SK-MEL-5 (cell line): ENCODE measurements around the gene SASH1. TPM values are rescaled to one million over a fixed set of nuclear protein-coding genes. Genes with fewer than 3 reads are reported as not detected.

Experiments
- DNase-seq: peaks from one replicate; pipeline ENCODE4 v3.0.0-alpha.2; 2016; ENCODE audit warnings: low read depth, low spot score
- in situ Hi-C: cut with HindIII; loops from 2 replicates; pipeline ENCODE4 v1.10.0; 2016; ENCODE audit warnings: low sequenced_read_pairs, high pct_unique_total_duplicates, low pct_unique_long_range_greater_than_20kb
- total RNA-seq: library from RNA; depleted of rRNA; stranded (reverse); fragments of >200 nt; shearing (Covaris generic); gene quantifications from 2 replicates; pipeline ENCODE4 v1.2.3, GENCODE V29; 2014

Gene SASH1
- total RNA-seq, 1 experiment from 2014 or later = 43.7 TPM

- in situ Hi-C loops = no loop called here
- no peak for DNase-seq
These were observed 150.1 kb downstream of the SASH1 start for GRCh38 chr6:148492654-148493290.

DNA sequence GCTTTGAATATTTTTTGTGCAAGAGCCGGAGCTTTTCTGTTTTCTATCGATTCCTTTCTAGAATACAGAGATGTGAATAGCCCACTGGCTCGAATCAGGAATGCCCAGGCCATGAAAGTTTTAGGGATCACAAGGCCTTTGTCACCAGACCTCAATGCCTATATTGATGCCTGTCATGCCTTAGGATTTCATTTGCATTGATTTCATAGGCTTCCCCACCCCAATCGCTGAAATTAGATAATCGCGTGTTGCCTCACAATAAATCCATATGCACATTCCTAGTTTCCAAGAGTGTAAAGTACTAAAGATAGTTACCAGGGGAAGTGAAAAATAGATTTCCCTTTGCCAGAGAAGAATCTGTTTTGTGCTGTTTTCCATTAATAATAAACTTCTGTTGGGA is 150.8 kb downstream of the SASH1 start:
- in situ Hi-C loops = no loop called here
- peak; percentile 48 for DNase-seq

- no peak for DNase-seq
- in situ Hi-C loops = no loop called here
These were observed 151.6 kb downstream of the SASH1 start for GRCh38 chr6:148494226-148494625.

DNA sequence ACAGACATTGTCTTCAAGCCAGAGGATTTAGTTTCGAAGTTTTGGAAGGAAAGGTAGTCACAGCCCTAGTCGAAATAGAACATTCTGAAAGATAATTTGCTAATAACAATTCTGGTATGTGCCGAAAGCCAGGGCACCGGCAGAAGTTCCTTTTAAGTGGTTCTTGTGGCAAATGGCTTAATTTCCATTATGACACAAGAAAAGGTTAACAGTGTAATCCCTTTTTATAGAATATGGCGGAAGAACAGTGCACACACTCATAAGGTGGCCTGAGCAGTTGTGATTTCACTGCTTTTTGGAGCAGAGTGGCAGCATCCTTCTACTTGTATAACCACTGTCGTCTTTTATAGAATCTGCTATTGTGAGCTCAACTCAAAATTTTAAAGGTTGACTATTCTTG is 152.4 kb downstream of the SASH1 start:
- in situ Hi-C loops = no loop called here
- no peak for DNase-seq

DNA sequence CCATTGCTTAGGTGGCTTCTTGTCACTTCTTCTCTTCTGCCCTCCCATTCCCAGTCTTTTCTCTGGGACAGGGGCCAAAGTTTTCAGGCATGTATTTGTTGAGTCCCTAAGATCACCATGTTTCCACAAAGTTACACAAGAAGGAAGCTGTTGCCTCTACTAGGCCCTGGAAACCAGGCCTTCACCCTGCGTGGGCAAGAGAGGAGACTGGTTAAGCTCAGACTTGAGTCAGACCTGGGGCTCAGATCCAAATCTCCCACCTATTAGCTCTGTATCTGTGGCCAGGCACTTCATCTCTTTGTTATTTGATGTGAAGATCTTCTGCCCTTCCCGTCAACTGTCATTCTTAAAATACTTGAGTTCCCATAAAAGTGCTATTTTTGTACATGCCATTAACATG is 154.6 kb downstream of the SASH1 start:
- no peak for DNase-seq
- in situ Hi-C loops = no loop called here

DNA sequence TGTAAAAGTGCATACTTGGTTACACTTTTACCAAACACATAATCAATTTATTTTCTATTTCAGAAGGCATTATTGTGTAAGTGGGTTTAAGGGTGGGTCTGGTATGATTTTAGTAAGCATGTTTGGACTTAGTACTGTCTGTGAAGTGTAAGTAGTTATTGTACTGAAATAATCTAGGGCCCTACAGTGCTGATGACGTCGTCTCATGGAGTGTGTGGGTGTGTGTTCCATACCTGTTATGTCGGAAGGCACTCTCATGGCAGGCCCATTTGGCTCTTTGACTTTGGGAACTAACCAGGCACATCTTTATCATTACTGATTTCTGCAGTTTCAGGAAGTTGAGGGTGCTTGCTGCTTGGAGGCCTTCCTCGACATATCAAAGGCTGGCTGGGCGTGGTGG is 155.1 kb downstream of the SASH1 start:
- in situ Hi-C loops = no loop called here
- no peak for DNase-seq

DNA sequence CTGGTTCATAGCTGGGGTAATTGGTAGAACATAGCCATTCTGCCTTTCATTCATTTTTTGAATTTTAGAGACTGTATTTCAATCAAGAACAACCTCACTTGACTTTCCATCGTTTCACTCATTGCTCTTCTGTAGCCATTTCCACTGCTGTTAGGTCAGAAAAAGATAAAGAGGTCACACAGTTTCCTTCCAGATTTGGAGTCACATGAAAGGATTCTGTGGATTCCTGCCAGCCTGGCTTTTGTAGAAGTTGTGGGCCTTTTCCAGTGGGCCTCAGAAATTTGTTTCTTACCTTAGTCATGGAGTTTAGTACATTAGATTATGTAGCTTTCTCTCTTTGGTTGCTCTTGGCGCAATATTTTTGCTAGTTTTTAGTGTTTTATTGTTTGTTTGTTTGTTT is 157.8 kb downstream of the SASH1 start:
- in situ Hi-C loops = no loop called here
- DNase-seq = peak; percentile 31

DNA sequence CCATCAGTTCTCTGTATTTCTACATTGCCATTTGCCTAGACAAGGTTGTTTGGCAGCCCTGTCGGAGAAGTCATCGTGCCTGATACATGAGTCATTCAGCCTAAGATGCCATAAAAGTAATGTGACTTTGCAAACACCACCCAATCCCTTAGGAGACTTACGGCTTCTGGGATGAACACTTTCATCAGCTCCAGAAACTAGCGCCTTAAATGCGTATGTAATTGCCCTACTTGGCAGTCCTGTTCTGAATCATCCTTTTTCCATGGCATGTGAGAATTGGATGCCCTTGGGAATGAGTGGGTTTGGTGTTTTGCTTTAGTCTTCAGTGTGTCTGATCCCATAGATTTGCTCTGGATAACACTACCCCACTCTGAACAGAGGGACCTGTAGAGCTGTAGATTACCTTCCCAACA is 158.5 kb downstream of the SASH1 start:
- DNase-seq = peak; percentile 85
- in situ Hi-C loops = no loop called here

DNA sequence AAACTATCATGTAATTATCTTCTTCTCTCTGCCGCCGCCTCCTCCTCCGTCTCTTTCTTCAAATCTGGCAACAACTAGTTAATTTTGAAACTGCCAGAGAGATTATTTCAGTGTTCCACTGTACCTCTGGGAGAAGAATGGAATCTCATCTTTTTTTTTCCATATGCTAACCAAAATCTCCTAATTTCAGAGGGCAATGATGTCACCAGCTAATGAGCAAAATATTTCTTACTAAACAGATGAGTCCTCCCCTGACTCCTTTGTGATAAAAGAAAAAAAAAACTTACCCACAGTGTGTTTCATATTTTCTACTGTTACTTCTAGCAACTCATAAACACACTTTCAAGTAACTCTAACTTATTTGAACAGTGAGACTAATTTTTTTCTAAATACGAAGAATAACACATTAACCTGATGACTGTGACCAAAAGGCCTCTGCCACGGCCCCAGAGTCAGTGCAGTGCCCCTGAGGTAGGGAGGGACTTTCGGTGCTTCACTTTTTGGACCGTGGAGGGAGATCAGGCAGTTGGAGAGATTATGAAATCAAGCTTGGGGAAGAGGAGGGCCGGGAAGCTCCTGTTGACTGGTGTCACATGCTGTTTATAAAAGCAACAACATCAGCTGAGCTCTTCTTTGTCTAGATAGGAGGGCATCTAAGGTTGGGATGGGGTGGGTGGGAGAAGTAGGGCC is 159.6 kb downstream of the SASH1 start:
- in situ Hi-C loops = no loop called here
- DNase-seq = peak; percentile 55

DNA sequence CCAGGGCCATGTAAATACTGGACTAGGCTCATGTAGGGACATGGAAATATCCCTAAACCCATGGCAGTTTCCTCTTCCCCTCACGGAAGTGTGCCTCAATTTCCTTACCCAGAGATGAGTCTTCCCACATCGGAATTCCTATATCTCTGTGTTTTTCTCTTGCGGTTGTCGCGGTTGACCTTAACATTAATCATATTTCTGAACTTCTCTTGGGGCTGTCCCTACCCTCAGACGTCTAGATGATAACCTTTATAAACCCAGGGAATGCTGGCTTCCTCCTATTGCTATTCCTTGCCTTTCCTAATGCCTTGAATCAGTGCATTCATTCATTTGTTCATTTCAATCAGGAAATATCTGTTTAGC is 160.1 kb downstream of the SASH1 start:
- in situ Hi-C loops = no loop called here
- DNase-seq = peak; percentile 35

DNA sequence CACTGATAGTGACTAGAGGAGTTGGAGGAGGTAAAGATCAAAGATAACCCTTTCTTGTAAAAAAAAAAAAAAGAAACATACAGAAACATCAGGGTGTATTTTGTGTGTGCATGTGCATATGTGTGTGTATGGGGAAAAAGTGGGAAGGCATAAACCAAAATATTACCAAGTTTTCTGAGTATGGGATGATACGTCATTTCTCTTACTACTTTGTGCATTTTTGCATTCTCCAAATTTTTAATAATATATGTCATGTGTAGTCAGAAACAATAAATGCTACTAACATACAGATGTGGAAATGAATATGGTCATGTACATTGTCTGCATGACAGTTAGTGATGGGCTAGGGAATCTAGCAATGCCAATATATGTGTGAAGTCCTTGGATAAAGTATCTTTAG is 161.1 kb downstream of the SASH1 start:
- in situ Hi-C loops = no loop called here

GRCh38 chr6:148507774-148508173 is 165.1 kb downstream of the SASH1 start:
- in situ Hi-C loops = no loop called here
- peak; percentile 77 for DNase-seq

More for the DNA sequence above, 161.1 kb downstream of the SASH1 start:
- DNase-seq = no peak

DNA sequence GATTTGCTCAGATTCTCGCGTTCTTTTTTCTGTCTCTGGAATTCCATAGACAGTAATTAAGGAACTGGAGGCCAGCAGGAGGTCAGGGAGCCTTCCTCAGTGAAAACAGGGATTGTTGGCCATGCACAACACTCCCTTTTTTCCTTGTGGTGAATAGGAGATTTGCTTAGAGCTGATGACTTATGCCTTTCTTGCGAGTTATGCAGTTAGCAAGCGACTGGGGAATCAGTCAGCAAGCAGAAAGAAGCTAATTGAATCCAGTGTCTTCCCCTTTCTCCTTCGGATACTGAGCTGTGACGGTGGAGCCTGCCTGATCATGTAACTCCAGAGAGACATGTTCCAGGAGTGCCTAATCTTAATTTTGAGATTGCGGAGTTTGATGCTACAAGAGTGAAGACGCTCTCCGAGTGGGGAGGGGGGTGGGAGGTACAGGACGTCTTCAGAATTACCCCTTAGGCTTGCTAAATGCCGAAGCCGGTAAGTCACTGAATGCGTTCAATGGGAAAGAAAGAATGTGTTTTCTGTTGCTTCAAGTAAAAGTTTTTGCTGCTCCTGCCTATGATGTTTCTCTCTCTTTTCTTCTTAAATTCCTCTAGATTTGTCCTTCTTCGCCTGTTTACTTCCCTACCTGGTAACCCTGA is 165.9 kb downstream of the SASH1 start:
- in situ Hi-C loops = no loop called here
- DNase-seq = peak; percentile 95

DNA sequence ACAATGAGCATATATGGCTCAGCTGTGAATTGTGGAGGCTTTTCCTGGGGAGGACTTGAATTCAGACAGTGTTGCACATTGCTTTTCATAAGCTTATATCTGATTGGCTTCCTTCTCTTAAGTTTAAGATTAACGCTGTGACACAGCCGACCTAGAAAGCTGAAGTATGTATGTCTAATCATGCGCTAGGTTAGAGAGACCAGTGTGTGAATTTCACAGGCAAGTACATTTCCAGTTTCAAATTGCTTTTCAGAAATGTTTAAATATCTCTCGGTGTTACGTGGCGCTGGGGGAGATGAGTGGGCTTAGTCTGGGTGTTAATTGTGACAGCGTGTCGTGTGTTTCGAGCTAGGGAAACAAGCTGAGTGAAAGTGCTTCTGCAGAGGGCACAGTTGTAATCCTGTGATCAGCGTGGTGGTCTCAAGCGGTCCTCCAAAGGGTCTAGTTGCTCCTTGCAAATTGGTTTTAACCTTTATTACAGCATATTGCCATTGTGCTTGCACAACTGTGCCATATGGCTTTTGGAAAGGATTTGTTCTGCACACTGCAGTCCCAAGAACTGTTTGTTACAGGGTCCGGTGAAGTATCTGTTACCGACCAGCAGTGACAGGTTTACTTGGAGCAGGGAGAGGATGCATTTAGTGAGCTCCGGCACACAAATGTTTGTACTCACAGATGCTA is 166.6 kb downstream of the SASH1 start:
- in situ Hi-C loops = no loop called here
- peak; percentile 20 for DNase-seq

DNA sequence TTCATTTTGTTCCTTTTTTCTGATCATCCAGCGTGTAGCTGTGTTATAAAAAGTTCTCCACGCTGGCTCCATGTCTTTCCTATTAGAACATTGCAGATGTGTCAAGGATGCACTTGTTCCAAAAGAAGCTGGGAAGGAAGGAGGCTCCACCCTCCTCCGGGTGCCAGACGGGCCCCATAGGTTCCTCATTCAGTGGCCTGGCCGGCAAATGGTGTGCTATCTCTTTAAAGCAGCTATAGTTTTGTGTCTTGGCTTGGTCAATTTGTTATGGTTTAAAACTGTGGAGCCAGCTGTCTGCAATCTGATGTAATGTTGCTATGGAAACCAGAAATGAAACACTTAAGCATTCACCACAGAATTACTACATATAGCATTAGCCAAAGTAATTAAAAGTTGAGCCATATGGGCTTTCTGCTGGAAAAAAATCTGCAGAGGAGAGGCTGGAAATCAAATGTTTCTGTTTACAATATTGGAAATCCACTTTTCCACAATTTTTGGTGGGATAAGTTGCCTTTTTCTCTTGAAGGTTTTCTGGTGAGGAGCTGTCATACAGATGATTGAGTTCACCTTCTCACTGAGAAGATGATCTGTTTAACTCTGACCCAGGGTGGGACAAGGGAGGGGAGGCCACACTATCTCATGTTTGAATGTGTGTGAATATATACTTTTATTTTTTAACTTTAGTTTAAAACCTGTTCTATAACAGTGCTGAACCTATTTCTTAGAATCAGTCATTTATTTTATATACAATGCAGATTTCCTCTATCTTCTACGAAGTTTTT is 167.4 kb downstream of the SASH1 start:
- in situ Hi-C loops = no loop called here
- DNase-seq = peak; percentile 85

GRCh38 chr6:148513145-148514071 is 170.8 kb downstream of the SASH1 start:
- no peak for DNase-seq
- in situ Hi-C loops = no loop called here
